Tibial artery (tissue), 4 donors: ENCODE results near the gene THSD4.

Source experiments
- DNase-seq, 2 donors: peaks; one replicate each; pipeline ENCODE4 v3.0.0-alpha.2; 2019
- H3K27ac ChIP-seq, 2 donors: fragments of 200-600 bp; sonication (generic) in 1 of 2; 1 replicate in 1 of 2; 2 replicates in 1 of 2; pipeline ENCODE4 v1.5.1; 2018 to 2019; ENCODE audit warnings: mild to moderate bottlenecking in 1 of 2
- H3K27me3 ChIP-seq, 2 donors: fragments of 200-600 bp; sonication (generic) in 1 of 2; one replicate each; pipeline versions ENCODE4 v1.5.1 to v1.6.0; 2016 to 2019
- H3K36me3 ChIP-seq, 3 donors: fragments of 200-600 bp; sonication (generic) in 2 of 3; one replicate each; pipeline ENCODE4 v1.5.1; 2016 to 2019; ENCODE audit warnings: mild to moderate bottlenecking in 2 of 3
- H3K4me1 ChIP-seq, 4 donors: fragments of 200-600 bp; sonication (generic) in 2 of 4; 1 replicate in 3 of 4; 2 replicates in 1 of 4; pipeline ENCODE4 v1.5.1; 2016 to 2019
- H3K4me3 ChIP-seq, 2 donors: fragments of 200-600 bp; sonication (generic) in 1 of 2; 1 replicate in 1 of 2; 2 replicates in 1 of 2; pipeline ENCODE4 v1.5.1; 2018 to 2019; ENCODE audit warnings: mild to moderate bottlenecking in 2 of 2
- H3K9me3 ChIP-seq, 3 donors: fragments of 200-600 bp; sonication (generic) in 1 of 3; one replicate each; pipeline ENCODE4 v1.5.1; 2016 to 2019
- intact Hi-C: fragments of 100-400 bp; cut with DNase I; formaldehyde crosslinking; loops from one replicate; pipeline ENCODE4 v1.15.0; 2023; ENCODE audit warnings: low total_unique reads
- TF ChIP-seq, protein P1 (sequence below), 2 experiments: fragments of 200-600 bp in 1 of 2; fragments of 450-650 bp in 1 of 2; IDR thresholded peaks; one replicate each; pipeline ENCODE4 v1.5.1; 2017 to 2019; ENCODE audit warnings: antibody characterized with exemption in 2 of 2, mild to moderate bottlenecking in 1 of 2, moderate library complexity in 1 of 2

The THSD4 gene

DNA sequence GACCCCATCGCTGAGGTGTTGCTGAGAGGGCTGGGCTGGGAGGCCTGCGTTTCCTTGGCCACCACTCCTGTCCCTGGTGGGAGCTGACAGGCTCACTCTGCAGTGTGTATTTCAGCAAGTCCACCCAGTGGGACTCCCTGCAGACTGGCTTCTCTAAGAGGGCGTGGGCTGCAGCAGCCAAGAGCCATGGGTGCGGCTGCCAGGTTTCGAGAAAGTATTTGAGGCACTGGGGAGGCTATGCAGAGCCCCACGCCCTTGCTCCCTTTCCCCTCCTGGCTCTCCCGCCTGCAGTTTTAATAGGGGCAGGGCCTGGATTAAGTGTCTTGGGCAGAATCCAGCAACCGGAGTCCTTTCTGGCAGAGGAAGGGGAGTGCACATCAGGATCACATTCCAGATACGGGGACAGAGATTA, 242.1 kb downstream of the THSD4 start:
- no peak for DNase-seq
- TF ChIP-seq, protein P1, sequence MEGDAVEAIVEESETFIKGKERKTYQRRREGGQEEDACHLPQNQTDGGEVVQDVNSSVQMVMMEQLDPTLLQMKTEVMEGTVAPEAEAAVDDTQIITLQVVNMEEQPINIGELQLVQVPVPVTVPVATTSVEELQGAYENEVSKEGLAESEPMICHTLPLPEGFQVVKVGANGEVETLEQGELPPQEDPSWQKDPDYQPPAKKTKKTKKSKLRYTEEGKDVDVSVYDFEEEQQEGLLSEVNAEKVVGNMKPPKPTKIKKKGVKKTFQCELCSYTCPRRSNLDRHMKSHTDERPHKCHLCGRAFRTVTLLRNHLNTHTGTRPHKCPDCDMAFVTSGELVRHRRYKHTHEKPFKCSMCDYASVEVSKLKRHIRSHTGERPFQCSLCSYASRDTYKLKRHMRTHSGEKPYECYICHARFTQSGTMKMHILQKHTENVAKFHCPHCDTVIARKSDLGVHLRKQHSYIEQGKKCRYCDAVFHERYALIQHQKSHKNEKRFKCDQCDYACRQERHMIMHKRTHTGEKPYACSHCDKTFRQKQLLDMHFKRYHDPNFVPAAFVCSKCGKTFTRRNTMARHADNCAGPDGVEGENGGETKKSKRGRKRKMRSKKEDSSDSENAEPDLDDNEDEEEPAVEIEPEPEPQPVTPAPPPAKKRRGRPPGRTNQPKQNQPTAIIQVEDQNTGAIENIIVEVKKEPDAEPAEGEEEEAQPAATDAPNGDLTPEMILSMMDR (IDR thresholded peaks at IDR 0.05): no peak
- intact Hi-C loops: no loop called here

DNA sequence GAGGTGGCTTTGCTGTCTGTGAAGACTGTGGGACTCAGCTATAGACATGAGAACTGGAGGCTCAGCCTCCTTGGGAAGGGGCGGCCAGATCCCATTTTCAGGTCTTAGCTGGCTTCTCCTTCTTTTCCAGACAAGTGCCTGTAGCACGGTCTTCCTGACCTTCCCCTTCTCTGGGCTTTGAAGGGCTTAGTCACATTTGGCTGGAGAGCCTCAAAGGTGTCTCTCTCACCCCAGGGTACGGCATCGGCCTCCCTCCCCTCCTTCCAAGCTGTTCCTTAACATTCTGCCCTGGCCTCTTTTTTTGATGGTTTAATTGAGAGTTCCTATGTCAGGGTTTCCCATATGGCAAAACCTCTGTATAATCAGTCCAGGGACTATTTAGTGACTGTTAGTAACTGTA, 242.7 kb downstream of the THSD4 start:
- DNase-seq: no peak
- no peak overlapping the region for H3K4me3 ChIP-seq
- H3K4me1 ChIP-seq: peaks cover 0 to 15% (median 10%) of the 10 kb centered on the region in 4 donors
- intact Hi-C loops: no loop called here
- H3K27ac ChIP-seq: no peak overlapping the region
- H3K36me3 ChIP-seq: no peaks in the 10 kb centered on the region
- H3K27me3 ChIP-seq: no peaks in the 10 kb centered on the region
- TF ChIP-seq, protein P1 (IDR thresholded peaks at IDR 0.05): no peak
- no peaks in the 10 kb centered on the region for H3K9me3 ChIP-seq

More for the DNA sequence above, 242.1 kb downstream of the THSD4 start:
- no peak overlapping the region for H3K27ac ChIP-seq
- H3K36me3 ChIP-seq: no peaks in the 10 kb centered on the region
- no peaks in the 10 kb centered on the region for H3K27me3 ChIP-seq
- peaks cover 0 to 15% (median 10%) of the 10 kb centered on the region in 4 donors for H3K4me1 ChIP-seq
- no peaks in the 10 kb centered on the region for H3K9me3 ChIP-seq
- H3K4me3 ChIP-seq: no peak overlapping the region

DNA sequence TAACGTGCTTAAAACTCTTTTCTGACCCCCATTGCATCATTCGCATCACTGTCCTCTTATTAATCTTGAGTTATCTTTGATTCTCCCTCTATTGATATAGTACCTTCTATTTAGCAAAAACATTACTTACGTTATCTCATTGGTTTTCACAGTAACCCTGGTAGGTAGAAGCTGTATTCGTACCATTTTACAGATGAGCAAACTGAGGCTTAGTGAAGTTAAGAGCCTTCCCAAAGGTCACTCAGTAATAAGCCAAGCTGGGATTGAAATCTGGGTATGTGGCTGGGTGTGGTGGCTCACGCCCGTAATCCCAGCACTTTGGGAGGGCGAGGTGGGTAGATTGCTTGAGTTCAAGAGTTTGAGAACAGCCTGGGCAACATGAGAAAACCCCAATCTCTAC, 244.0 kb downstream of the THSD4 start:
- H3K4me1 ChIP-seq: peaks cover 0 to 15% (median 10%) of the 10 kb centered on the region in 4 donors
- no peak overlapping the region for H3K27ac ChIP-seq
- no peaks in the 10 kb centered on the region for H3K9me3 ChIP-seq
- H3K4me3 ChIP-seq: no peak overlapping the region
- H3K36me3 ChIP-seq: no peaks in the 10 kb centered on the region
- DNase-seq: no peak
- TF ChIP-seq, protein P1 (IDR thresholded peaks at IDR 0.05): no peak
- intact Hi-C loops: no loop called here
- H3K27me3 ChIP-seq: no peaks in the 10 kb centered on the region

DNA sequence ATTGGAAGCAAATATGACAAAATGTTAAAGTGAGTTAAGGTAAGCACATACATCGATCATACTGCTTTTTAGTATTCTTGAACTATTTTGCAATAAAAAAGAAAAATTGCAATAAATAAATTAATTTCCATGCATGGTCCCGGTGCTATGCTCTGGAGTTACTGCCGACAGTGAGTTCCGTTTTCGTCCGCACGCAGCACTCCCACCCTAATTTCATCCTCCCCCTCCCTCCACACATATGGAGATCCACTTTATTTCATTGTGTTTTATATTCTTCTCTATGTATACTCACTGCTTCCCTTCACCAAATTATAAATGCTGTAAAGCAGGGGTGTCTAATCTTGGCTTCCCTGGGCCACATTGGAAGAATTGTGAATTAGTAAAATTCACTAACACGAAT, 247.3 kb downstream of the THSD4 start:
- Histone ChIP-seq H3K4me3 (no peak overlapping the region), H3K36me3 (no peaks in the 10 kb centered on the region), H3K27me3 (no peaks in the 10 kb centered on the region), H3K27ac (no peak overlapping the region), H3K9me3 (no peaks in the 10 kb centered on the region), H3K4me1 (peaks cover 0 to 6% (median 3%) of the 10 kb centered on the region in 4 donors)
- no peak for DNase-seq
- TF ChIP-seq, protein P1 (IDR thresholded peaks at IDR 0.05): no peak
- intact Hi-C loops: no loop called here

DNA sequence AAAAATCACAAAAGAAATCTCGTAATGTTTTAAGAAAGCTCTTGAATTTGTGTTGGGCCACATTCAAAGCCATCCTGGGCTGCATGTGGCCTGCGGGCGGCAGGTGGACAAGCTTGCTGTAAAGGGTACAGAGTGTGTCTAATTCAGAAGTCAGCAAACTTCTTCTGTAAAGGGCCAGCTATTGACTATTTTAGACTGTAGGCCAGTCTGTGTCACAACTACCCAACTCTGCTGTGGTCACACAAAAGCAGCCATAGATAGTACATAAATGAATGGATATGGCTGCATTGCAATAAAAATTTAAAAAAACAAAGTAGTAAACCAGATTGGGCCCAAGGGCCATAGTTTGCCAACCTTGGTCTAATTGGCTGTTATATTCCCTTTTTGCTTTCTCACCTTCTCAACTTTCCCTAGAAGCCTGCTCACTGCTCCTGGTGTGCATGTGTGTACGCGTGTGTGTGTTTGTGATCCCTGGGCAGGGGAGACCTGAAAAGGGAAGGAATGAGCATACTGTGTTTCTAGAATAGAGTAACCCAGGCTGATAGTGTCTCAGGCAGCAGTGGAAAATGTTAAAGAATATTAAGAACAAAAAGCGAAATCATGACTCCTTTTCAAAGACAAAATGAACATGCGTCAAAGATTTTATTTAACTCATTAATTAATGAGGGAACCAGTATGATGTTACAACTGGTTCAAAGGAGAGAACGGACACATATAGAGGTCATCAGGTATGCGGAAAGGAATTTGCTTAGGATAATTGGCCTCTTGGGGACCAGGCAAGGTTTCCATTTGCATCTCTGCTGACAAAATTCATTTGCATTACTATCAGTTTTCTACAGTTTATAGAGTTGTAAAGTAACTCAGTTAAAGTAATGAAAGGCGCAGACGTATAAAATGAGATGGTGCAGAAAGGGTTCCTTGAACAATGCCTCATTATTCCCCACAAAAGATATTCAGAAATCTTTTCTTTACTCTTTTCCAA, 248.0 kb downstream of the THSD4 start:
- no peak for DNase-seq
- TF ChIP-seq, protein P1 (IDR thresholded peaks at IDR 0.05): no peak
- Histone ChIP-seq H3K4me3 (no peak overlapping the region), H3K36me3 (no peaks in the 10 kb centered on the region), H3K9me3 (no peaks in the 10 kb centered on the region), H3K27me3 (no peaks in the 10 kb centered on the region), H3K27ac (no peak overlapping the region), H3K4me1 (peaks cover 0 to 2% (median 0%) of the 10 kb centered on the region in 4 donors)
- intact Hi-C loops: no loop called here
